ENCODE data around the gene AARS1. TPM values are rescaled to one million over a fixed set of nuclear protein-coding genes. Genes with fewer than 3 reads are reported as not detected.
A peak's percentile ranks its signal among the peaks of the same experiment; 100 is the strongest.
"Not testable (repeated sequence)": the region's sequence is repeated elsewhere in the genome, so short reads cannot be mapped to it uniquely, and the experiment has no call there.

The AARS1 gene
- 70.9 and 77.1 TPM in 2 replicates for total RNA-seq (2014; rRNA removed; shearing (Covaris generic))

GRCh38 chr16:70289229-70290094 is at the start of gene AARS1:
Gene AARS1, minus strand, starts transcription at chr16:70289506. Its CDS starts 6,743 bp downstream, at chr16:70282763.
- DNase-seq (ENCODE audit: low spot score): peak; percentile 100

DNA sequence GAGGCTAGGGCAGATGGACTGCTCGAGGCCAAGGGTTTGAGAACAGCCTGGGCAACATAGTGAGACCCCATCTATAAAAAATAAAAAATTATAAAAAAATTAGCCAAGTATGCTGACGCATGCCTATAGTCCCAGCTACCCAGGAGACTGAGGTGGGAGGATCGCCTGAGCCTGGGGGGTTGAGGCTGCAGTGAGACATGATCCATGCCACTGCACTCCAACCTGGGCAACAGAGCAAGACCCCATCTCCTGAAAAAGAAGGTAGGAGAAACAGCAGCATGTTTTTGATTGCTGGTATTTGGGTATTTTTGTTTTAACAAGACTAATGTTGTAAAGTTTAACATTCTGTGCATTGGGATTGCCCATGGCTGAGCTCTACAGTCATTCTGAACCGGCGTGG is 48.5 kb upstream of the AARS1 start:
- no peak for DNase-seq (ENCODE audit: low spot score)

GRCh38 chr16:70332728-70333127 is 43.4 kb upstream of the AARS1 start:
- DNase-seq (ENCODE audit: low spot score): not testable (repeated sequence)

DNA sequence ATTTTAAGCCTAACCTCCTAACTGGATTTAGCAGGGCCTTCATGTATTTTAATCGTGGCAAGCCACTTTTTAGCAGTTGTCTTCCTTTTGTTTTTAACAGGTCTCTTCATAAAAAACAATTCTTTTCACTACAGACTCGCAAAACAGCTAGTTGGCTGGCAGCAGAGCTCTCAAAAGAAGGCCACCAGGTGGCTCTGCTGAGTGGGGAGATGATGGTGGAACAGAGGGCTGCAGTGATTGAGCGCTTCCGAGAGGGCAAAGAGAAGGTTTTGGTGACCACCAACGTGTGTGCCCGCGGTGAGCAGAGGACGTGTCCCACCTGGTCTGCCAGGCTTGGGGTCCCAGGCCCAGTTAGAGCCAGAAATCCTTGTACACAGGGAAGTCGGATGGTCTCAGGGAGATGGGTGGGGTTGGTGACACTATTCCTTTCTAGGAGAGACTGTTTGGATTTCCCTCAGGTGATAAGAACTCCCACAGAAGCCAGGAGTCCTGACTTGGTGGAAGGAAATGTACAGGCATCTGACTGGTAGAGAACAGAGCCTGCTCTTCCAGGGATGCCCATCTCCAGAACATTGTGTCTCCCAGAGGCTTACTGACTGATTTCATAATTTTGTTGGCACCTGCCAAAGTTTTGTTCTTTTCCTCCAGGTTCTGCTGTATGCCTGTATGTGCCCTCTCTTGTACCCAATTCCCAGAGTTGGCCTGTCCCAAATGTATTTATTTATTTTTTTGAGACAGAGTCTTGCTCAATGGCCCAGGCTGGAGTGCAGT is 42.5 kb upstream of the AARS1 start:
- DNase-seq (ENCODE audit: low spot score): no peak

GRCh38 chr16:70331091-70331490 is 41.8 kb upstream of the AARS1 start:
- no peak for DNase-seq (ENCODE audit: low spot score)

- DNase-seq (ENCODE audit: low spot score): no peak
These were observed 35.9 kb upstream of the AARS1 start for GRCh38 chr16:70324998-70325747.

- DNase-seq (ENCODE audit: low spot score): no peak
These were observed 30.8 kb upstream of the AARS1 start for GRCh38 chr16:70320121-70320520.

GRCh38 chr16:70307726-70308125 is 18.4 kb upstream of the AARS1 start:
- DNase-seq (ENCODE audit: low spot score): not testable (repeated sequence)

DNA sequence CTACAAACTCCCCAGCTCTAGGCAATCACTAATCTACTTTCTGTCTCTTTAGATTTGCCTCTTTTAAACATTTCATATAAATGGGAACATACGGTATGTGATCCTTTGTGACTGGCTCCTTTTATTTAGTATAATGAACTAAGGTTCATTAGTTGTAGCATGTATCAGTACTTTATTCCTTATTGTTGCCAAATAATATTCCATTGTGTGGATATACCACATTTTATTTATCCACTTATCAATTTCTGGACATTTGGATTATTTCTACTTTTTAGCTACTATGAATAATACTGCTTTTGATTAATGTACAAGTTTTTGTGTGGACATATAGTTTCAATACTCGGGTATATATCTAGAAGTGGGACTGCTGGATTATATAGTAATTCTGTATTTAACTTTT is 17.6 kb upstream of the AARS1 start:
- DNase-seq (ENCODE audit: low spot score): no peak

DNA sequence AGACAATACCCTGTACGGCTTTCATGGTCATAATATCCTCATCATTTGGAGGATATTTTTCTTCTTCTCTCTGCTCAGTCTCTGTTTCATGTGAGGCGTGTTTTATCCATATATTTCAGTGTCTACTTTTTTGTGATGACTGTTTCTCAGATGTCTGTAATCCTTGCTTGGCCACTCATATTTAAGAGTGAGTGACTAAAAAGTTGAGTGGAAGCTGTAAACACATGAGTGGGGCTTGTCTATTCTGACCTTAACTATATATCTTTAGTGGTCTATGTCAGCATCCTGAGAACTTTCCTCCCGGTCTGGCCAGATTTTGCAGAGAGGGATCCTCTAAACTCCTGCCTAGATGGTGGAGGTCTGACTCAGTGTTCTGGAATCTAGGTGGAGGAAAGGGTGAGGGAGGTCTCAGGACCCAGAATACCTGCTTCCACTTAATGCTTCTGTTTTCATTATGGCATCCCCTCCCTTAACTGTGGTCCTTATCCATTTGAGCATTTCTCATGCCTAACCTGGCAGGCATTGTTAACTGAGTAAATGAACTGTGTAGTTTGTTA is 15.7 kb upstream of the AARS1 start:
- DNase-seq (ENCODE audit: low spot score): no peak

- no peak for DNase-seq (ENCODE audit: low spot score)
These were observed 13.4 kb upstream of the AARS1 start for GRCh38 chr16:70302745-70303144.

DNA sequence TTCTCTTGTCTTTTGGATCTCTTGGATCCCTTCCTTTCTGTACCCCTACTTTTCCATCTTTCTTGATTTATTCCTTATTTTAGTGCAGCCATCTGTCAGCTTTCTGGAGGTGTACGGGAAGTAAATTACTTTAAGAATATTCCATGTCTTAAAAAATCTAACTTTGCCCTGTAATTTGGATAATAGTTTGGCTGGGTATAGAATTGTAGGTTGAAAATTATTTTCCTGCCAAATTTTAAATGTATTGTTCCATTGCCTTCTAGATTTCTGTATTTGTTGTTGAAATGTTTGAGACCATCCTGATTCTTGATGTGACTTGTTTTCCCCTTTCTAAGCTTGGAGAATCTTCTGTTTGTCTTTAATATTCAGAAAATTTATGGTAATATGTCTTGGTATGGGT is 11.8 kb upstream of the AARS1 start:
- no peak for DNase-seq (ENCODE audit: low spot score)

DNA sequence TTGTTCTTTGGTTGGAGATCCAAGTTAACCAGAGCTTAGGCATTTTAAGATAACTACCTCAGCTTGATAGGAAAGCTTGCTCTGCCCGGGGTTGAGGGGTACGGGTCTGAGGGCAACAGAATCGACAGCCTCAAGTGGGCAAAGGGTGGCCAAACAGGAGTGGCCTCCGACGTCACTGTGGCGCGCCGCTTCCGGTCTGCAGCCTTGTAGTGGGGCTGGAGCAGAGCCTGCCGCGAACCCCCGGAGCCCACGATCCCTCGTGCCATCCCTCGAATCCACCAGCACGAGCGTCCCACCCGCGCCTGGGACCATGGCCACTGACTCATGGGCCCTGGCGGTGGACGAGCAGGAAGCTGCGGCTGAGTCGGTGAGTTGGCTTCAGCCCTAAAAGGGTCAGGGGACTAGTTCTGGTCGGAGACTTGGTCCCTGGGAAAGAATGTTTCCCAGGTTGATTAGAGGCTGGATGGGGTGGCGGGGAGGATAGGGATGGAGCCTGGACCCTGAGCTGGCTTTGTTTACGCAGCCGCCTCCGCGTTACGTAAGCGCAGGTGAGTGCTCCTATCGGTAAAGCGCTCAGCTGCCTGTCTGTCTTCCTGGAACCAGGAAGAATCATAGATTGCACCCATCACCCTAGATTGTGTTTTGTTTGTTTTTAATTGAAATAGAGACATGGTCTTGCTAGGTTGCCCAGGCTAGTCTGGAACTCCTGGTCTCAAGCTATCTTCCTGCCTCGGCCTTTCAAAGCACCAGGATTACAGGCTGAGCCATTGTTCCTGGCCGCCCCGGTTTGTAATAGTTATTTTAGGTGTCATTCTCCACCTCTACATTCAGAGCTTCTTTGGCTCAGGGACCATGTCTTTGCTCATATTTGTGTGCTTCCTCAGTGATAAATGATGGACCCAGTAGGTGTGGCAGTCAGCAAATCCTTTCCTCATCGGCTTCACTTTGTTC is 10.0 kb upstream of the AARS1 start, which contains the start of gene DDX19B:
DDX19B (plus strand) TSS at position 199 of the 951 bp plus-strand sequence; CDS start at position 311, 112 bp downstream.
- DNase-seq (ENCODE audit: low spot score): peak; percentile 54

- DNase-seq (ENCODE audit: low spot score): no peak
These were observed 6.3 kb upstream of the AARS1 start for GRCh38 chr16:70295634-70296033.

GRCh38 chr16:70294385-70295025 is 5.2 kb upstream of the AARS1 start:
- no peak for DNase-seq (ENCODE audit: low spot score)

GRCh38 chr16:70292148-70292547 is 2.8 kb upstream of the AARS1 start:
- not testable (repeated sequence) for DNase-seq (ENCODE audit: low spot score)

DNA sequence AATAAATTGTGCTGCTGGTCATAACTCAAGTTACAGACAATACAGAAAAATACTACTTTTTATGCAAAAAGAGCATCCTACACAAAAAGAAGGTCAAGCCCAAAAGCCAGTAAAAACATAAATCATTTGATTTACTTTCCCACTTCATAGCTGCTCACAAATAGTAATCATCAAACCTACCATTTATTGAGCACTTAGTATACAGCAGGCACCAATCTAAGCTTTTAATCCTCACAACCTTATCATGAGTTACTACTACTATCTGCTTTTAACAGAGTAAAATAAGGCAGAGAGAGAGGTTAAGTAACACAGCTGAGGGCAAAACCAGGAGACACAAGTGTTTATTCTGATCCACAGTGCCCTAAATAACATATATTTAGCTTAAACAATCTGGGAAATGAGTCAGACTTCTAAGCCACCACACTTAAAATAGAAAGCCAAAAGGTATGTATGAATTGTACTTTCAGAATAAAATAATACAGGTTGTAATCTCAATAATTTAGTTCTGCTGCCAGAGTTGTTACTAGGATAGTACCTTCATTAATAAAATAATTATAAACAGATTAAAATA is 1.7 kb upstream of the AARS1 start:
- DNase-seq (ENCODE audit: low spot score): no peak

DNA sequence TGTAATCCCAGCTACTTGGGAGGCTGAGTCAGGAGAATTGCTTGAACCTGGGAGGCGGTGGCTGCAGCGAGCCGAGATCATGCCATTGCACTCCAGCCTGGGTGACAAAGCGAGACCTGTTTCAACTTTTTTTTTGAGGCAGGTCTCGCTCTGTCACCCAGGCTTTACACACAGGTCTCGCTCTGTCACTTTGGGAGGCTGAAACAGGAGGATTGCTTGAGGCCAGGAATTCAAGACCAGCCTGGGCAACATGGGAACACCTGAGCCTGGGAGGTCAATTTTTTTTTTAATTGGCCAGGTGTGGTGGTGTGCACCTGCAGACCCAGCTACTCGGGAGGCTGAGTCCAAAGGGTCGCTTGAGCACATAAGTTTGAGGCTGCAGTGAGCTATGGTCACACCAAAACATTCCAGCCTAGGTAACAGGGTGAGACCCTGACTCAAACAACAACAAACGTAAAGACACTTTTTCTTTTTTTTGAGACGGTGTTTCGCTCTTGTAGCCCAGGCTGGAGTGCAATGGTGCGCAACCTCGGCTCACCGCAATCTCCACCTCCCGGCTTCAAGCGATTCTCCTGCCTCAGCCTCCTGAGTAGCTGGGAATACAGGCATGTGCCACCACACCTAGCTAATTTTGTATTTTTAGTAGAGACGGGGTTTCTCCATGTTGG is 1.9 kb downstream of the AARS1 start:
- DNase-seq (ENCODE audit: low spot score): not testable (repeated sequence)

DNA sequence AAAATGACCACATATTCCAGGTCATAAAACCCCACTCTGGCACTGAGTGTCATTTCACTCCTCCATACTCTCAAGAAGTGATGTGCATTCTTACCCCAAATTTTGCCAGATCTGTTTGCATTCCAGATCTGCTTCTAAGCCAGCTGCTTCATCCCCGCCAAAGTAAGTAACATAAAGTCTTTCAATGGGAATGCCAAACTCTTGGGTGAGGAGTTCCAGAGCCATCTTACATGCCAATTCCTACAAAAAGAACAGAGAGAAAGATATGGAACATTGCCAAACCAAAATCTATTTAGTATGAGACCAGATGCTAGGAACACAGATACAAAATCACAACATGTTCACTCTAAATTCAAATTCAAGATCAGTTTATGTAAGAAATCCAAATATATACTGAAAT is 12.9 kb downstream of the AARS1 start:
- DNase-seq (ENCODE audit: low spot score): no peak
